ENCODE data around the gene MELTF.
A peak's percentile ranks its signal among the peaks of the same experiment; 100 is the strongest.
"Not testable (repeated sequence)": the region's sequence is repeated elsewhere in the genome, so short reads cannot be mapped to it uniquely, and the experiment has no call there.

Gene MELTF

DNA sequence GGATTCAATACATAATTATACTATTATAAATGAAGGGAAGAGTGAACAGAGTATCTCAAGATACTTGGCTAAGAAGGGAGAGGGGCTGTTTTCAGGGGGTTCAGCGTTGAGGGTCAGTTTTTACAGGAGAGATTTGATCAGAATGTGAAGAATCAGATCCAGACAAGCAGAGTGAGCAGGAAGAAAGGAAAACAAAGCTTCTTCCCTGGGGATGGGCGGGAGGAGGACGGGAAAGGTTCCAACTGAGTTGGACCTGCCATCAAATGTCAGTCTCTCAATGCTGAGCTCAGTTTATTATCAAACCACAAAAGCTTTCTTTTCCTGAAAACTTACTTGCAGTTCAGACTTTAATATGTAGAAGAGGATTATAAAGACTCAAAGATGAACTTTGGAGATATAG lies 6.0 kb upstream of the MELTF start:
- Histone ChIP-seq H3K9me3 (ENCODE audit: control insufficient read depth, insufficient read depth, low read depth, low read length) (no peaks in the 10 kb centered on the region), H3K9ac (ENCODE audit: low read length) (no peak overlapping the region), H3K27ac (ENCODE audit: low read depth, low read length) (no peak overlapping the region), H3K4me3 (ENCODE audit: low read depth, low read length) (no peak overlapping the region), H3K36me3 (ENCODE audit: control insufficient read depth, insufficient read depth, low read length) (no peaks in the 10 kb centered on the region), H3K4me1 (ENCODE audit: control insufficient read depth, insufficient read depth, low read length) (no peaks in the 10 kb centered on the region; the same call in 1 of the 2 replicates), H3K27me3 (ENCODE audit: control insufficient read depth, insufficient read depth, low read length) (no peaks in the 10 kb centered on the region)

DNA sequence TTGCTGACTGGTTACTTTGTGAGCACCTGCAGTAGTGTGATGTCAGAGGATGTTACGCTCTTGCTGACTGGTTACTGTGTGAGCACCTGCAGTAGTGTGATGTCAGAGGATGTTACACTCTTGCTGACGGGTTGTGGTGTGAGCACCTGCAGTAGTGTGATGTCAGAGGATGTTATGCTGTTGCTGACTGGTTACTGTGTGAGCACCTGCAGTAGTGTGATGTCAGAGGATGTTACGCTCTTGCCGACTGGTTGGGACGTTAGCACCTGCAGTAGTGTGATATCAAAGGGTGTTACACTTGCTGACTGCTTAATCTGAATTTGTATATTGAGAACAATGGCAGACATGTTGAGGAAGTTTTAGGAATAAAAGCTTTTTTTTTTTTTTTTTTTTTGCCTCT lies 5.2 kb upstream of the MELTF start:
- H3K9me3 ChIP-seq (ENCODE audit: control insufficient read depth, insufficient read depth, low read depth, low read length); H3K4me1 ChIP-seq (ENCODE audit: control insufficient read depth, insufficient read depth, low read length); H3K27me3 ChIP-seq (ENCODE audit: control insufficient read depth, insufficient read depth, low read length); H3K9ac ChIP-seq (ENCODE audit: low read length); H3K4me3 ChIP-seq (ENCODE audit: low read depth, low read length); H3K36me3 ChIP-seq (ENCODE audit: control insufficient read depth, insufficient read depth, low read length); H3K27ac ChIP-seq (ENCODE audit: low read depth, low read length): not testable (repeated sequence)

DNA sequence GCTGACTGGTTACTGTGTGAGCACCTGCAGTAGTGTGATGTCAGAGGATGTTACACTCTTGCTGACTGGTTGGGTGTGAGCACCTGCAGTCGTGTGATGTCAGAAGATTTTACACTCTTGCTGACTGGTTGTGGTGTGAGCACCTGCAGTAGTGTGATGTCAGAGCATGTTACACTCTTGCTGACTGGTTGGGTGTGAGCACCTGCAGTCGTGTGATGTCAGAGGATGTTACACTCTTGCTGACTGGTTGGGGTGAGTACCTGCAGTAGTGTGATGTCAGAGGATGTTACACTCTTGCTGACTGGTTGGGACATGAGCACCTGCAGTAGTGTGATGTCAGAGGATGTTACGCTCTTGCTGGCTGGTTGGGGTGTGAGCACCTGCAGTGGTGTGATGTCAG lies 4.1 kb upstream of the MELTF start:
- not testable (repeated sequence) for H3K36me3 ChIP-seq (ENCODE audit: control insufficient read depth, insufficient read depth, low read length); H3K9ac ChIP-seq (ENCODE audit: low read length); H3K27ac ChIP-seq (ENCODE audit: low read depth, low read length); H3K27me3 ChIP-seq (ENCODE audit: control insufficient read depth, insufficient read depth, low read length); H3K4me1 ChIP-seq (ENCODE audit: control insufficient read depth, insufficient read depth, low read length); H3K9me3 ChIP-seq (ENCODE audit: control insufficient read depth, insufficient read depth, low read depth, low read length); H3K4me3 ChIP-seq (ENCODE audit: low read depth, low read length)

DNA sequence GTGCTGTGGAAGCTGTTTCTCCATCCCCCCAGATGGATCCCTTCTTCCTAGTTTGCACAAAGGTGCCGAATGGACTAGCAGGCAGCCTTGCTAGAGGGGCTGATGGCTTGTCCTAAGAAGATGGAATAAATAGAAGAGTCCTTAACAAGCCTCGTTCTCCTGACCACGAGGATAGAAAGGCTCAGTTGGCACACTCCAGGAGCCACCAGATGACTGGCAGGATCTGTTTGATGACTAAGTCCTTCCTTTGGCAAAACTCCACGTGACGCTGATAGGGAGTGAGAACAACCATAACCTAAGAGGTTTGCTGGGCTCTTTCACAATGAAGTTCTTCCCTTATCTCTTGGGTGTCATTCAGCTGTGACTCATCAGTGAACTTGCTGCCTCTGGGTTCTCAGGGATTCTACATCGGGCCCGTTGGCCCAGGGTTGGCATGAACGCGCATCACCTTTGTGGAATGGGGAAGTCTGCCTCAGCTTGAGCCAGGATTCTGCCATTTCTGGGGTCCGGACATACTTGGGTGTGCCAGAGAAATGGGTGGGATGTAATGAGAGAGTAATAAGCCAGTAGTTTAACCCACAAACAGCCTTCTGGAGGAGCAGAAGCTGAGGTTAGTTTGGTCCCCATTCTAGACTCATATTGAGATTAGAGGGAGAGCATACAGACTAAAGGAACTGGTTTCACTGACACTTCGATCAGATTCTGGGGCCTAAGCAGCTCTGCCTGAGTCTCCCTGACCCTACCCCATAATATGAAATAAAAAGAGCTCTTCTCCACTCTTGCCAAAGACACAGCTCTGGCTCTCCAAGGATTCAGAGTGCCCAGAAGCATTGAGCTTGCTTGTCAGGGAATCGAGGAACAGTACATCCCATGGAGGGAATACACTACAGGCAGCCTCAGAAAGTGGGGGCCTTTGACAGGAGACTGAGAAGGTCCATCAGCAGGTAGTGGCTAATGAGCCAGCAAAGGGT lies 2.0 kb upstream of the MELTF start:
- Histone ChIP-seq H3K36me3 (ENCODE audit: control insufficient read depth, insufficient read depth, low read length) (no peaks in the 10 kb centered on the region), H3K9ac (ENCODE audit: low read length) (peak overlapping the region; percentile 10), H3K27me3 (ENCODE audit: control insufficient read depth, insufficient read depth, low read length) (peaks cover 14% of the 10 kb centered on the region), H3K4me3 (ENCODE audit: low read depth, low read length) (no peak overlapping the region), H3K9me3 (ENCODE audit: control insufficient read depth, insufficient read depth, low read depth, low read length) (no peaks in the 10 kb centered on the region), H3K27ac (ENCODE audit: low read depth, low read length) (no peak overlapping the region), H3K4me1 (ENCODE audit: control insufficient read depth, insufficient read depth, low read length) (peaks cover 7% of the 10 kb centered on the region; the same call in 1 of the 2 replicates)

DNA sequence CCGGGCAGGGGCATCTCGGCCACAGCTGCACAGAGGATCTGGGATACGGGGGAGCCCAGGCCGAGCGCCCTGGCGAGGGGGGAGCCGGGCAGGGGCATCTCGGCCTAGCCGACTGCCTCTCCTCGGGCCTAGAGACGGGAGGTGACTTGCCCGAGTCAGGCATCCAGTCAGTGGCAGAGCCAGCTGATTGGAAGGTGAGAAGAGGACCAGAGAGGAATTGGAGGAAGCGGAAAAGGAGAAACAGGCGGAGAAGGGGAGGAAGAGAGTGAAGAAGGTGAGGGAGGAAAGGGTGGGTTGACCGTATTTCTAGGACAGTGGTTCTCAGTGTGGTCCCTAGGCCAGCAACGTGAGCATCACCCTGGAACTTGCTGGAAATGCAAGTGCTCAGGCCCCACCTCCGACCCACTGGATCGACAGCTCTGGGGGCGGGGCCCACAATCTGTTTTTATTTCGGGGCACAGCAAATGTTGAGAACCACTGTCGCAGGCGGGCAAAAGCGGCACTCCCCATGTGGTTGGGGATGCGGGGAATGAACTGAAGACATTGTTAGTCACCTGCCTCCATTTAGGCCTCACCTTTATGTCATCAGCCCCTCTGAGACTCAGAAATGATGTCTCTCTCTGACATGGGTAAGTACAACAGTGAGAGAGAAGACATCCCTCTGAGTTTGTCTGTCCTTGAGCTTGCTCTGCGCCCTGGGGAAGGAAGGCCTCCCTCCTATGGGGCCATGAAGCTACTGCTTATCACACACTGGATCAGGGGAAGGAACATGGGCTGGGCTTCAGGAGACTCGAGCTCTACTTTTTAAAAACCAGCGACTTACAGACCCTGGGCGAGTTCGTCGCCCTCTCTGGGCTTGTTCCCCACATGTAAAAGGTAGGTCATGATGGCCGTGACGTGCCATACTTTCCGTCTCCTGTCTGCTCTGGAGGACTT lies 1.0 kb upstream of the MELTF start:
- Histone ChIP-seq H3K9me3 (ENCODE audit: control insufficient read depth, insufficient read depth, low read depth, low read length) (no peaks in the 10 kb centered on the region), H3K27ac (ENCODE audit: low read depth, low read length) (no peak overlapping the region), H3K4me3 (ENCODE audit: low read depth, low read length) (no peak overlapping the region), H3K27me3 (ENCODE audit: control insufficient read depth, insufficient read depth, low read length) (peaks cover 14% of the 10 kb centered on the region), H3K9ac (ENCODE audit: low read length) (peak overlapping the region; percentile 10), H3K36me3 (ENCODE audit: control insufficient read depth, insufficient read depth, low read length) (no peaks in the 10 kb centered on the region), H3K4me1 (ENCODE audit: control insufficient read depth, insufficient read depth, low read length) (peaks cover 7% of the 10 kb centered on the region; the same call in 1 of the 2 replicates)

DNA sequence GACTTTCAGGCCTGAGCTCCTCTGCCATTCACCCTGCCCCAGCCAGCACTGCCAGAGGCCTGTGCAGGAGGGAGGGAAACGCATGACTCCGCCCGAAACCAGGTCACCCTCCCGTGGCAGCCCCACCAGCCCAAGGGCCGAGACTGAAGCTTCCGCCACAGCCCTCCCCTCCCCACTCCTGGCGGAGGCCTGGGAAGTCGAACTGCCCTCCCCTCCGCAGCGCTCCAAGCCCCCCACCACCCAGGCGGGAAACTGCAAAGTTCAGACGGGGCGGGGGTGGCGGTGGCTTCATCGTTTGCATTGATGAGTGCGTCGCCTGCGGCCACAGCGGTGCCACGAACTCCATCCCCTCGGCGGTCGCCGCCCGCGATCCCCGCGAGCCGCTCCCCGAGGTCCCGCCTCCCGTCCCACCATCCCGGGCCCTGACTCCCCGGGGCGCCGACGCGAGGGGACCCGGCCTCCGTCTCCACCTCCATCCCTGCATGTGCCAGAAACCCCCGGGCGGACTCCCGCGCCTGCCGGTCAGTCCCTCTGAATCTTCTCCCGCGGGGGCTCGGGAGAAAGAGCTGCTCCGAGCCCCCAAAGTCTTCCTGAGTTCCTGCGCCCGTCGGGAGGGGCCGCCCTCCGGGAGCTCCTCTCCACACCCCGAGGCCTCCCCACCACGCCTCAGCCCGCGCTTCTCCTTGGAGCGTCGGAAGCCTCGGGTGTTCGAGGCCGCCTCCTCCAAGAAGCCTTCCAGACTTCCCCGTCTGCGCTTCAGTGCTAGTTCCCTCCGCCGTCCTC lies 698 bp downstream of the MELTF start:
- Histone ChIP-seq H3K9me3 (ENCODE audit: control insufficient read depth, insufficient read depth, low read depth, low read length) (no peaks in the 10 kb centered on the region), H3K27me3 (ENCODE audit: control insufficient read depth, insufficient read depth, low read length) (peaks cover 14% of the 10 kb centered on the region), H3K4me3 (ENCODE audit: low read depth, low read length) (peak overlapping the region; percentile 69), H3K4me1 (ENCODE audit: control insufficient read depth, insufficient read depth, low read length) (peaks cover 7% of the 10 kb centered on the region; the same call in 1 of the 2 replicates), H3K36me3 (ENCODE audit: control insufficient read depth, insufficient read depth, low read length) (no peaks in the 10 kb centered on the region), H3K9ac (ENCODE audit: low read length) (peak overlapping the region; percentile 56), H3K27ac (ENCODE audit: low read depth, low read length) (no peak overlapping the region; the same call in 1 of the 2 replicates)

DNA sequence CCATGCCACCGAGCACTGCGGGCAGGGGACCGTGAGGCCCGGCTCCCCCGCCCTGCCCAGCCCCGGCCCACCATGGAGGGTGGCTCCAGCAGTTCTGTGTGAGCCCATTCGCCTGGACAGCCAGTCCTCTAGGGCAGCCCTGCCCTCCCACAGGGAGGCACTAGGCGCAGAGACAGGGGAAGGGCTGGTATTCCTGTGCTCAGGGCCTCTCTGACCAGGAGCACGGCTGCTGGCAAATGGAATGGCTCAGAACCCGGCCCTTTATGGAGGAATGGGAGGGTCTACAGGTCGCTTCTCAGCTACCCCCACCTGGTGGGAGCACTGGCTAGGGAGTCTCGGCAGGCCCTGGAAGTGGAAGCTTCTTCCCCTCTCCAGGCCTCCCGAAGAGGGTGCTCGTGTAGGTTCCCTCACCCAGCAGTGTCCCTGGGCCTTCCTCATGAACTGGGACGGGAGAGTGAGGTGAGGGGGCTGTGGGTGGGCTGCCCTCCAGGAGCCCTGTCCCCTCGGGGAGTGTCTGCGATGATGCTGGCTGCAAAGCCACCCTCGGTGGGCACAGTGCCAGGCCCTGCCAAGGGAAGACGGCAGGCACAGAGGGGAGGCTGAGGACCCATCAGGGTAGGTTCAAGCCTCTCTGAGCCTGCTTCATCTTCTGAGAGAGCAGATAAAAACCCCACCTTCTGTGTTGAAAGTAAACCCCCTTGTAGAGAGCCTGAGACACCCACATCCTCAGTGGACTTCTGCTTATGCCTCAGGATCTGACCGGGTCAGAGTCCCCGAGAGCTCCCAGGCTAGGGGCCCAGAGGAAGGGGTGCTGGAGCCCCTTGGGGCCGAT lies 1.5 kb downstream of the MELTF start:
- H3K4me3 ChIP-seq (ENCODE audit: low read depth, low read length), result peak overlapping the region; percentile 69
- H3K27me3 ChIP-seq (ENCODE audit: control insufficient read depth, insufficient read depth, low read length), result peaks cover 14% of the 10 kb centered on the region
- H3K36me3 ChIP-seq (ENCODE audit: control insufficient read depth, insufficient read depth, low read length), result no peaks in the 10 kb centered on the region
- H3K4me1 ChIP-seq (ENCODE audit: control insufficient read depth, insufficient read depth, low read length), result peaks cover 15% of the 10 kb centered on the region; the same call in 1 of the 2 replicates
- H3K27ac ChIP-seq (ENCODE audit: low read depth, low read length), result no peak overlapping the region
- H3K9me3 ChIP-seq (ENCODE audit: control insufficient read depth, insufficient read depth, low read depth, low read length), result no peaks in the 10 kb centered on the region
- peak overlapping the region; percentile 56 for H3K9ac ChIP-seq (ENCODE audit: low read length)

DNA sequence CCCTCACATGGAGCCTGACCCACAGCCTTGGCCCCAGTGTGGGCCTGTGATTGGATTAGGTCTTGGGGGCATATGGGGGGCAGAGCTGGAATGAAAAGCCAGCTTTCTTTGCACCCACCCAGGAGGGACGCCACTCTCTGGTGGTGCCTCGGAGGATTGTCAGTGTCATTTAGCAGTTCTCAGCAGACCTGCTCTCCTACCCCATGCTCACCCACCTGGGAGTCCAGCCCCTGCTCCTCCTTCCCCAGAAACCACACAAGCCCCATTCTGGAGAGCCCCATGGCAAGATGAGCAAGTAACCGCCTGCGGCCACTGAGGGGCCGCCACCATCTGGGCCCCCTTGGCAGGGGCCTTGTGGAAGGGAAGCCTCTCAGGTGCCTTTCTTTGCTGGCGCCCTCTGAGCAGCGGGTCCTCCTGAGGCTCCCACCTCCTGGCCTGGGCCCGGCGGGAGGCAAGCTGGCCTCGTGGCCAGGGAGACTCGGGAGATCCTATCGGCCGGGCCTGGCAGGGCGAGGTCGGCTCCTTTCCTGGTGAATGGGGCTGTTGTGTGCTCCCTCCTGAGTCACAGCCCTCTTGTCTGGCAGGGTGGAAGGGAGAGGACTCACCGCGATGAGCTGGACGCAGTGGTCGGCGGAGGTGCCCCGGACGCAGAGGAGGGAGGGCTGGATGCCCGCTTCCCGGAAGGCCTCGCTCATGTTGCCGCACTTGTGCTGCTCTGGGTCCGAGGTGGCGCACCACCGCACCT lies 2.3 kb downstream of the MELTF start:
- Histone ChIP-seq H3K27me3 (ENCODE audit: control insufficient read depth, insufficient read depth, low read length) (peaks cover 14% of the 10 kb centered on the region), H3K27ac (ENCODE audit: low read depth, low read length) (no peak overlapping the region), H3K9me3 (ENCODE audit: control insufficient read depth, insufficient read depth, low read depth, low read length) (no peaks in the 10 kb centered on the region), H3K4me3 (ENCODE audit: low read depth, low read length) (no peak overlapping the region), H3K9ac (ENCODE audit: low read length) (no peak overlapping the region), H3K36me3 (ENCODE audit: control insufficient read depth, insufficient read depth, low read length) (no peaks in the 10 kb centered on the region), H3K4me1 (ENCODE audit: control insufficient read depth, insufficient read depth, low read length) (peaks cover 23% of the 10 kb centered on the region)

DNA sequence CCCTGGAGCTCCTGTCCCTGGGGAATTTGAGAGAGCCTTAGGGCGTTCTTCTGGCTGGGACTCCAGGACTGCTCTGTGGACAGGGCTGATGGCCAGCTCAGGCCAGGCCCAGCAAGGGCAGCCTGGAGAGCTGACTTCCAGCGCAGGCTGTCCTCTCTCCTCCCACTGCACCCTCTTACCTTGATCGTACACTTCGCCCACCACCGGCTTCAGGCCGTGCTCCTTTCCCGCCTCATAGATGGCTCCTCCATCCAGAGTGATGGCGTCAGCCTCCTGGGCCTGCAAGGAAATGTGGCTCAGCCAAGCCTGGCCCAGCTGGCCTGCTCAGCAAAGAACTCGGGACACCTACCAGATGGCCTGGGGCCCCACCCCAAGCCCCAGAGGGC lies 3.1 kb downstream of the MELTF start:
- Histone ChIP-seq H3K27ac (ENCODE audit: low read depth, low read length) (no peak overlapping the region), H3K4me3 (ENCODE audit: low read depth, low read length) (no peak overlapping the region), H3K27me3 (ENCODE audit: control insufficient read depth, insufficient read depth, low read length) (peaks cover 14% of the 10 kb centered on the region), H3K9ac (ENCODE audit: low read length) (no peak overlapping the region), H3K4me1 (ENCODE audit: control insufficient read depth, insufficient read depth, low read length) (peaks cover 30% of the 10 kb centered on the region), H3K9me3 (ENCODE audit: control insufficient read depth, insufficient read depth, low read depth, low read length) (no peaks in the 10 kb centered on the region), H3K36me3 (ENCODE audit: control insufficient read depth, insufficient read depth, low read length) (no peaks in the 10 kb centered on the region)

Measured in HUES6 (cell line).